ENCODE data around the gene F13A1. TPM values are rescaled to one million over a fixed set of nuclear protein-coding genes. Genes with fewer than 3 reads are reported as not detected.

The F13A1 gene
- total RNA-seq, 1 donor from 2014 or later, result 100 TPM

- no peak for ATAC-seq
These were observed 102.4 kb downstream of the F13A1 start for GRCh38 chr6:6217855-6218758.

GRCh38 chr6:6210994-6211393 is 109.5 kb downstream of the F13A1 start:
- no peak for ATAC-seq
- intact Hi-C loops (cut with micrococcal nuclease), result no loop called here

More at GRCh38 chr6:6217855-6218758, 102.4 kb downstream of the F13A1 start:
- intact Hi-C loops (cut with micrococcal nuclease), result no loop called here
- no peak for DNase-seq

GRCh38 chr6:6202886-6203285 is 117.6 kb downstream of the F13A1 start:
- ATAC-seq (no peak), DNase-seq (no peak)
- intact Hi-C loops (cut with micrococcal nuclease), result no loop called here

More at GRCh38 chr6:6210994-6211393, 109.5 kb downstream of the F13A1 start:
- no peak for DNase-seq

- DNase-seq, result no peak
- intact Hi-C loops (cut with micrococcal nuclease), result no loop called here
- ATAC-seq, result peak; percentile 40
These were observed 119.3 kb downstream of the F13A1 start for GRCh38 chr6:6201200-6201599.

GRCh38 chr6:6199678-6200077 is 120.8 kb downstream of the F13A1 start:
- ATAC-seq, result no peak
- intact Hi-C loops (cut with micrococcal nuclease), result no loop called here
- DNase-seq, result no peak

- intact Hi-C loops (cut with micrococcal nuclease), result no loop called here
- no peak for DNase-seq
- no peak for ATAC-seq
These were observed 123.7 kb downstream of the F13A1 start for GRCh38 chr6:6196762-6197161.

GRCh38 chr6:6195080-6195479 is 125.4 kb downstream of the F13A1 start:
- no peak for ATAC-seq
- DNase-seq, result no peak
- intact Hi-C loops (cut with micrococcal nuclease), result no loop called here

- ATAC-seq (no peak), DNase-seq (no peak)
- intact Hi-C loops (cut with micrococcal nuclease), result no loop called here
These were observed 127.2 kb downstream of the F13A1 start for GRCh38 chr6:6193221-6193745.

GRCh38 chr6:6191909-6192308 is 128.6 kb downstream of the F13A1 start:
- intact Hi-C loops (cut with micrococcal nuclease), result no loop called here
- no peak for DNase-seq
- ATAC-seq, result no peak

GRCh38 chr6:6191476-6191875 is 129.0 kb downstream of the F13A1 start:
- DNase-seq (no peak), ATAC-seq (no peak)
- intact Hi-C loops (cut with micrococcal nuclease), result no loop called here

- intact Hi-C loops (cut with micrococcal nuclease), result no loop called here
- DNase-seq (no peak), ATAC-seq (no peak)
These were observed 139.8 kb downstream of the F13A1 start for GRCh38 chr6:6180684-6181083.

GRCh38 chr6:6179858-6180623 is 140.4 kb downstream of the F13A1 start:
- no peak for DNase-seq
- intact Hi-C loops (cut with micrococcal nuclease), result no loop called here

GRCh38 chr6:6178795-6179194 is 141.7 kb downstream of the F13A1 start:
- intact Hi-C loops (cut with micrococcal nuclease), result no loop called here
- DNase-seq (no peak), ATAC-seq (no peak)

More at GRCh38 chr6:6179858-6180623, 140.4 kb downstream of the F13A1 start:
- ATAC-seq, result peak; percentile 33

GRCh38 chr6:6177754-6178153 is 142.7 kb downstream of the F13A1 start:
- intact Hi-C loops (cut with micrococcal nuclease), result no loop called here
- no peak for ATAC-seq
- DNase-seq, result no peak

- intact Hi-C loops (cut with micrococcal nuclease), result no loop called here
- ATAC-seq (no peak), DNase-seq (no peak)
These were observed 143.8 kb downstream of the F13A1 start for GRCh38 chr6:6176586-6177228.

GRCh38 chr6:6176127-6176526 is 144.3 kb downstream of the F13A1 start:
- DNase-seq, result no peak
- intact Hi-C loops (cut with micrococcal nuclease), result no loop called here
- no peak for ATAC-seq

GRCh38 chr6:6169141-6169540 is 151.3 kb downstream of the F13A1 start:
- intact Hi-C loops (cut with micrococcal nuclease), result no loop called here
- DNase-seq, result no peak
- no peak for ATAC-seq

- no peak for DNase-seq
- intact Hi-C loops (cut with micrococcal nuclease), result no loop called here
- ATAC-seq, result no peak
These were observed 154.4 kb downstream of the F13A1 start for GRCh38 chr6:6166064-6166463.

- ATAC-seq (no peak), DNase-seq (no peak)
- intact Hi-C loops (cut with micrococcal nuclease), result no loop called here
These were observed 156.1 kb downstream of the F13A1 start for GRCh38 chr6:6164367-6164766.

- DNase-seq, result no peak
- intact Hi-C loops (cut with micrococcal nuclease), result no loop called here
- ATAC-seq, result no peak
These were observed 166.1 kb downstream of the F13A1 start for GRCh38 chr6:6154335-6154734.

Data from left ventricle myocardium superior (tissue), 1 donor.